B cell (primary cell): ENCODE data around the gene SNAP47. TPM values are rescaled to one million over a fixed set of nuclear protein-coding genes. Genes with fewer than 3 reads are reported as not detected.

ENCODE experiments used
- ATAC-seq: fragments of 200-7000 bp; cut with Tn5 transposase; one replicate; pipeline ENCODE4 v1.10.0; 2021; ENCODE audit warnings: low read depth, mild to moderate bottlenecking, moderate number of reproducible peaks, moderate library complexity
- CTCF ChIA-PET: fragments of 350-600 bp; sonication (Branson Sonifier 250); formaldehyde crosslinking; loops from one replicate; lab custom pipeline; 2021; ENCODE audit warnings: antibody characterized with exemption, inconsistent platforms; lab: Charles Lee
- POLR2A ChIA-PET: fragments of 350-600 bp; sonication (Branson Sonifier 250); formaldehyde crosslinking; loops from one replicate; lab custom pipeline; 2021; ENCODE audit warnings: antibody characterized with exemption; lab: Charles Lee
- DNase-seq: peaks from one replicate; pipeline ENCODE4 v3.0.0; 2013
- H2AFZ ChIP-seq: 2 replicates; pipeline ENCODE4 v1.6.1; 2012; ENCODE audit warnings: mild to moderate bottlenecking, low read depth, low read length; ENCODE audit not compliant: insufficient read depth, poor library complexity, severe bottlenecking
- H3K27ac ChIP-seq, 2 donors: 1 replicate in 1 of 2; 2 replicates in 1 of 2; pipeline ENCODE4 v1.5.1; 2012 to 2013; ENCODE audit warnings: low read length in 2 of 2, mild to moderate bottlenecking in 2 of 2, moderate library complexity in 1 of 2
- H3K27me3 ChIP-seq, 4 experiments: fragments of 200-600 bp in 1 of 4; sonication (generic) in 1 of 4; replicated peaks in 1 of 4; 1 replicate in 2 of 4; 2 replicates in 2 of 4; pipeline versions ENCODE4 v1.6.1 to v1.7.0; 2013 to 2016; ENCODE audit warnings: low read length in 3 of 4, mild to moderate bottlenecking in 2 of 4, mixed read lengths in 1 of 4, moderate library complexity in 1 of 4; ENCODE audit not compliant: insufficient read depth in 4 of 4, control insufficient read depth in 3 of 4; ENCODE audit errors: control extremely low read depth in 1 of 4
- H3K36me3 ChIP-seq, 2 experiments: replicated peaks in 1 of 2; 1 replicate in 1 of 2; 2 replicates in 1 of 2; pipeline versions ENCODE4 v1.6.1 to v1.7.1; 2013; ENCODE audit warnings: low read length in 1 of 2; ENCODE audit not compliant: insufficient read depth in 2 of 2, control insufficient read depth in 1 of 2; ENCODE audit errors: control extremely low read depth in 1 of 2, extremely low read depth in 1 of 2
- H3K4me1 ChIP-seq, 2 donors: fragments of 200-600 bp in 1 of 2; sonication (generic) in 1 of 2; 1 replicate in 1 of 2; 2 replicates in 1 of 2; pipeline versions ENCODE4 v1.5.1 to v1.6.1; 2013 to 2017; ENCODE audit warnings: low read length in 2 of 2; ENCODE audit not compliant: control insufficient read depth in 2 of 2, insufficient read depth in 2 of 2
- H3K4me2 ChIP-seq: replicated peaks from 2 replicates; pipeline ENCODE3; 2012; ENCODE audit warnings: mild to moderate bottlenecking, low read depth, low read length; ENCODE audit not compliant: poor library complexity, severe bottlenecking
- H3K4me3 ChIP-seq, 5 experiments: fragments of 200-600 bp in 1 of 5; sonication (generic) in 1 of 5; 1 replicate in 3 of 5; 2 replicates in 2 of 5; pipeline versions ENCODE4 v1.5.1 to v1.7.0; 2011 to 2016; ENCODE audit warnings: low read length in 4 of 5, mild to moderate bottlenecking in 4 of 5, low read depth in 2 of 5, control low read depth in 1 of 5, moderate library complexity in 1 of 5; ENCODE audit not compliant: insufficient read depth in 1 of 5; ENCODE audit errors: control extremely low read depth in 1 of 5, extremely low read depth in 1 of 5
- H3K79me2 ChIP-seq: fragments of 200-600 bp; sonication (generic); one replicate; pipeline ENCODE4 v1.6.0; 2016; ENCODE audit warnings: low read length; ENCODE audit not compliant: control insufficient read depth, insufficient read depth
- H3K9ac ChIP-seq: fragments of 200-600 bp; sonication (generic); 2 replicates; pipeline ENCODE4 v1.6.1; 2017; ENCODE audit warnings: mild to moderate bottlenecking, low read length, moderate library complexity
- H3K9me3 ChIP-seq, 3 donors: one replicate each; pipeline versions ENCODE4 v1.6.1 to v1.7.1; 2013; ENCODE audit warnings: low read length in 2 of 3; ENCODE audit not compliant: control insufficient read depth in 2 of 3, insufficient read depth in 1 of 3; ENCODE audit errors: control extremely low read depth in 1 of 3
- H4K20me1 ChIP-seq: 2 replicates; pipeline ENCODE4 v1.6.0; 2012; ENCODE audit warnings: mild to moderate bottlenecking, low read length; ENCODE audit not compliant: insufficient read depth, control insufficient read depth, poor library complexity, severe bottlenecking
- H3K27ac Mint-ChIP-seq: one replicate; pipeline ENCODE4 v1.8.0; 2021; ENCODE audit warnings: mixed read lengths
- H3K27me3 Mint-ChIP-seq: one replicate; pipeline ENCODE4 v1.8.0; 2021; ENCODE audit warnings: mixed read lengths
- H3K4me1 Mint-ChIP-seq: one replicate; pipeline ENCODE4 v1.8.0; 2021; ENCODE audit warnings: mixed read lengths
- H3K4me3 Mint-ChIP-seq: one replicate; pipeline ENCODE4 v1.8.0; 2021; ENCODE audit warnings: mixed read lengths
- H3K9me3 Mint-ChIP-seq: one replicate; pipeline ENCODE4 v1.8.0; 2022; ENCODE audit warnings: mixed read lengths; ENCODE audit not compliant: insufficient read depth
- EZH2 ChIP-seq: IDR thresholded peaks from 2 replicates; pipeline ENCODE4 v1.6.1; 2012; ENCODE audit warnings: borderline replicate concordance, low read depth, mild to moderate bottlenecking, moderate library complexity, low read length; ENCODE audit not compliant: insufficient read depth, poor library complexity, severe bottlenecking
- WGBS: methylation state at CpG from one replicate; pipeline ENCODE4 v1.1.5; 2013; ENCODE audit warnings: missing lambda C conversion rate; ENCODE audit not compliant: insufficient coverage; 5-methylcytosine and 5-hydroxymethylcytosine counted together
- intact Hi-C: fragments of 100-400 bp; cut with micrococcal nuclease; formaldehyde crosslinking; loops from one replicate; pipeline ENCODE4 v1.10.0; 2022
- polyA plus RNA-seq: library from polyadenylated mRNA; depleted of rRNA; stranded (reverse); fragments of >200 nt; gene quantifications from 2 replicates; pipeline ENCODE4 v1.2.3, GENCODE V29; 2012
- total RNA-seq, 2 donors: library from RNA; stranded (reverse); fragments of 120-200 nt in 1 of 2; gene quantifications; 1 replicate in 1 of 2; 2 replicates in 1 of 2; pipeline versions ENCODE4 v1.2.3 to v1.2.4, GENCODE V29; 2013 to 2022
- TF ChIP-seq, protein P1 (sequence below): fragments of 200-600 bp; IDR thresholded peaks from one replicate; pipeline ENCODE4 v1.8.0; 2022; ENCODE audit warnings: antibody characterized with exemption, mild to moderate bottlenecking

SNAP47 gene
- total and polyA plus RNA-seq, 2 donors (not counting 1 experiment from before 2014, with no cell fraction given) = 25.6 to 34.9 TPM

DNA sequence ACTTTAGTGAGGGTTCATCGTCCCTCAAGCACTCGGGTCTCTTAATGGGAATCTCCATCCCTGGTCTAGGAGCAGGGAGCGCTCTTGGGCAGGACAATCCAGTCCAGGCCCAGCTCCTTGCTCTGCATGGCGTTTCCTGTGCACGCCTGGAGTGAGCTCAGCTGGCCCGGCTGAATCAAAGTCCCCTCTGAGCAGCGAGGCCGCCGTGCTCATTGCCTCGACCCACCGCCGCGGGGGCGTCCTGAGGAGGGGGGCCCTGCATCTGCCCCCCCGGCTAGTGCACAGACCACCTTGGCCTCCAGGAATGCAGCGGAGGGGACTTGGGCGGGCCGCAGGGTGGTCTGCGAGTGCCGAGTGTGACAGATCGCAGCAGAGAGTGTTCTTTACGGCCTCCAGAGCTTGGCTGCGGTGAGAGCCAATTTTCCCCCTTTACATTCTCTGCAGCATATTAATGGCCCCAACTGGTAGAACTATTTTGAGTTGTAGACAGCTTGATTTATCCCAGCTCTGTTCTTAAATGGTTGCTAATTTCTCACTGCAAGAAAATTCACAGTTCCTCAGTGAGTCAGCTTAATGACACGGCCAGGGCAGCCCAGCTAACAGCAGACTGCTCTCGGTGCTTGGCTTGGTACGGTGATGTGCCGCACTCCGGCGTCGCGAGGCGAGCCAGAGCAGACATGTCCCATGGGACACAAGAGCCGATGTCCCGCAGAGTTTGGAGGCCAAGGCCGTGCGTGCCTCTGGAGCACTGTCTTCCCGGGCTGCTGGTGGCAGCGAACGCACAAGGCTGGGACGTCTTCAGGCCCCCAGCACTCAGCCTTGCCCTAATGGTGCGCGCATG lies 39.8 kb downstream of the SNAP47 start:
- ATAC-seq = no peak
- DNase-seq = no peak
- Mint-ChIP-seq H3K9me3 (no peaks in the 10 kb centered on the region), H3K4me3 (no peak overlapping the region), H3K4me1 (no peaks in the 10 kb centered on the region), H3K27me3 (no peaks in the 10 kb centered on the region), H3K27ac (no peak overlapping the region)
- H3K4me1 ChIP-seq = no peaks in the 10 kb centered on the region
- H3K4me3 ChIP-seq = no peak overlapping the region
- no peak overlapping the region for H3K9ac ChIP-seq
- ChIA-PET CTCF (interaction anchor here (1.7 kb wide), 1 partner anchor 12 kb away, joined by 3 read pairs; no protein-coding TSS in a partner anchor), POLR2A (no interaction called here)
- TF ChIP-seq, protein P1, sequence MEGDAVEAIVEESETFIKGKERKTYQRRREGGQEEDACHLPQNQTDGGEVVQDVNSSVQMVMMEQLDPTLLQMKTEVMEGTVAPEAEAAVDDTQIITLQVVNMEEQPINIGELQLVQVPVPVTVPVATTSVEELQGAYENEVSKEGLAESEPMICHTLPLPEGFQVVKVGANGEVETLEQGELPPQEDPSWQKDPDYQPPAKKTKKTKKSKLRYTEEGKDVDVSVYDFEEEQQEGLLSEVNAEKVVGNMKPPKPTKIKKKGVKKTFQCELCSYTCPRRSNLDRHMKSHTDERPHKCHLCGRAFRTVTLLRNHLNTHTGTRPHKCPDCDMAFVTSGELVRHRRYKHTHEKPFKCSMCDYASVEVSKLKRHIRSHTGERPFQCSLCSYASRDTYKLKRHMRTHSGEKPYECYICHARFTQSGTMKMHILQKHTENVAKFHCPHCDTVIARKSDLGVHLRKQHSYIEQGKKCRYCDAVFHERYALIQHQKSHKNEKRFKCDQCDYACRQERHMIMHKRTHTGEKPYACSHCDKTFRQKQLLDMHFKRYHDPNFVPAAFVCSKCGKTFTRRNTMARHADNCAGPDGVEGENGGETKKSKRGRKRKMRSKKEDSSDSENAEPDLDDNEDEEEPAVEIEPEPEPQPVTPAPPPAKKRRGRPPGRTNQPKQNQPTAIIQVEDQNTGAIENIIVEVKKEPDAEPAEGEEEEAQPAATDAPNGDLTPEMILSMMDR = no peak
- TF ChIP-seq EZH2 = no peak
- no peaks in the 10 kb centered on the region for H3K9me3 ChIP-seq
- no peak overlapping the region for H3K4me2 ChIP-seq
- no peak overlapping the region for H2AFZ ChIP-seq
- no peaks in the 10 kb centered on the region for H3K79me2 ChIP-seq
- WGBS = 95% methylated on average over 33 of the region's 42 CpGs
- intact Hi-C loops = no loop called here
- peaks cover 0 to 23% of the 10 kb centered on the region in 2 experiments for H3K36me3 ChIP-seq
- no peak overlapping the region for H3K27ac ChIP-seq
- H4K20me1 ChIP-seq = no peaks in the 10 kb centered on the region
- H3K27me3 ChIP-seq = no peaks in the 10 kb centered on the region

DNA sequence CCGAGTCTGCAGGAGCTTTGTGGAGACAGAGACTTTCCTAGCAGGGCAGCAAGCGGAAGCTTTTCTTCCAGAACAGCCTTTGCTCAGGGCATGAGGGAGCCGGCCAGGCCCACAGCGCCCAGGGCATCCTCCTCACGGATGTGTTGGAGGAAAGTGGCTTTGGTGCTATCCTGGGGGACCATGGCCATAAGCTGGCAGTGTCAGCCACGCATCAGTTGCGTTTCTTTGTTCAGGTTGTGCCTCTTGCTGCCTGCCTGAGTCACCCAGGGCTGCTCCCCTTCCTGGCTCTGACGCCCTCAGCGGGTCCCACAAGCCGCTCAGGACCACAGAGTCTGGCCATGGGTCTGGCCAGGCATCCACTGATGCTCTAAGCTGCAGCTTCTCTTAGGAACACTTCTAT lies 40.6 kb downstream of the SNAP47 start:
- Mint-ChIP-seq H3K9me3 (no peaks in the 10 kb centered on the region), H3K4me3 (no peak overlapping the region), H3K4me1 (no peaks in the 10 kb centered on the region), H3K27me3 (no peaks in the 10 kb centered on the region), H3K27ac (no peak overlapping the region)
- CTCF ChIA-PET = interaction anchor here (1.7 kb wide), 1 partner anchor 13 kb away, joined by 3 read pairs; no protein-coding TSS in a partner anchor
- no peak overlapping the region for H3K9ac ChIP-seq
- H4K20me1 ChIP-seq = no peaks in the 10 kb centered on the region
- TF ChIP-seq, protein P1 = no peak
- no peak for TF ChIP-seq EZH2
- H3K9me3 ChIP-seq = no peaks in the 10 kb centered on the region
- WGBS = 99% methylated on average over 9 of the region's 10 CpGs
- no peak for ATAC-seq
- intact Hi-C loops = no loop called here
- POLR2A ChIA-PET = interaction anchor here (0.7 kb wide), 1 partner anchor 134 kb away, joined by 3 read pairs; no protein-coding TSS in a partner anchor
- DNase-seq = no peak
- no peaks in the 10 kb centered on the region for H3K79me2 ChIP-seq
- H2AFZ ChIP-seq = no peak overlapping the region
- peaks cover 0 to 23% of the 10 kb centered on the region in 2 experiments for H3K36me3 ChIP-seq
- H3K27me3 ChIP-seq = no peaks in the 10 kb centered on the region
- H3K4me1 ChIP-seq = no peaks in the 10 kb centered on the region
- no peak overlapping the region for H3K4me2 ChIP-seq
- H3K4me3 ChIP-seq = no peak overlapping the region
- no peak overlapping the region for H3K27ac ChIP-seq
